HEK293 (cell line): ENCODE results near the gene EVC.

Experiments
- BCL11A ChIP-seq: fragments of 450-650 bp; formaldehyde crosslinking; IDR thresholded peaks from 2 replicates; pipeline ENCODE4 v1.5.1; 2016; ENCODE audit warnings: low read depth, missing biosample characterization, missing genetic modification characterization
- BCL6B ChIP-seq: fragments of 450-650 bp; formaldehyde crosslinking; IDR thresholded peaks from 2 replicates; pipeline ENCODE4 v1.5.1; 2017; ENCODE audit warnings: missing biosample characterization, missing genetic modification characterization
- CTCF ChIP-seq: fragments of 450-650 bp; formaldehyde crosslinking; IDR thresholded peaks from 2 replicates; pipeline ENCODE4 v1.5.1; 2016; ENCODE audit warnings: missing biosample characterization, missing genetic modification characterization
- MEIS1 ChIP-seq: sonication (generic); formaldehyde crosslinking; IDR thresholded peaks from 2 replicates; pipeline ENCODE4 v1.8.1; 2022; ENCODE audit warnings: missing genetic modification reagents, mild to moderate bottlenecking, borderline replicate concordance
- SP2 ChIP-seq: fragments of 450-650 bp; formaldehyde crosslinking; IDR thresholded peaks from 2 replicates; pipeline ENCODE4 v1.5.1; 2016; ENCODE audit warnings: missing biosample characterization, missing genetic modification characterization
- YY1 ChIP-seq: fragments of 450-650 bp; formaldehyde crosslinking; IDR thresholded peaks from 2 replicates; pipeline ENCODE4 v1.5.1; 2018; ENCODE audit warnings: missing biosample characterization, missing genetic modification characterization
- ZBTB8A ChIP-seq: fragments of 450-650 bp; formaldehyde crosslinking; IDR thresholded peaks from 2 replicates; pipeline ENCODE4 v1.5.1; 2016; ENCODE audit warnings: missing biosample characterization, missing genetic modification characterization
- ZNF148 ChIP-seq: fragments of 450-650 bp; formaldehyde crosslinking; IDR thresholded peaks from 2 replicates; pipeline ENCODE4 v1.5.0; 2017; ENCODE audit warnings: missing biosample characterization, missing genetic modification characterization, borderline replicate concordance
- ZNF157 ChIP-seq: fragments of 450-650 bp; formaldehyde crosslinking; IDR thresholded peaks from 2 replicates; pipeline ENCODE4 v1.5.1; 2016; ENCODE audit warnings: missing biosample characterization, missing genetic modification characterization
- ZNF324 ChIP-seq: fragments of 450-650 bp; formaldehyde crosslinking; IDR thresholded peaks from 2 replicates; pipeline ENCODE4 v1.5.1; 2016; ENCODE audit warnings: missing biosample characterization, missing genetic modification characterization
- ZNF335 ChIP-seq: fragments of 450-650 bp; formaldehyde crosslinking; conservative IDR thresholded peaks from 2 replicates; pipeline ENCODE4 v1.5.1; 2016; ENCODE audit warnings: missing biosample characterization, missing genetic modification characterization
- ZNF514 ChIP-seq: fragments of 450-650 bp; formaldehyde crosslinking; IDR thresholded peaks from 2 replicates; pipeline ENCODE4 v1.5.1; 2016; ENCODE audit warnings: missing biosample characterization, missing genetic modification characterization
- ZNF76 ChIP-seq: fragments of 450-650 bp; formaldehyde crosslinking; IDR thresholded peaks from 2 replicates; pipeline ENCODE4; 2016; ENCODE audit warnings: low read depth, missing biosample characterization, missing genetic modification characterization, borderline replicate concordance
- TF ChIP-seq, protein P1 (sequence below): fragments of 450-650 bp; formaldehyde crosslinking; conservative IDR thresholded peaks from 2 replicates; pipeline ENCODE4 v1.5.1; 2016; ENCODE audit warnings: low read depth, missing biosample characterization, missing genetic modification characterization

- TF ChIP-seq CTCF (tag by site-specific recombination) = no peak
- TF ChIP-seq ZNF514 = no peak
- no peak for TF ChIP-seq ZBTB8A (tag by site-specific recombination)
- TF ChIP-seq ZNF335 = no peak
- TF ChIP-seq, protein P1, sequence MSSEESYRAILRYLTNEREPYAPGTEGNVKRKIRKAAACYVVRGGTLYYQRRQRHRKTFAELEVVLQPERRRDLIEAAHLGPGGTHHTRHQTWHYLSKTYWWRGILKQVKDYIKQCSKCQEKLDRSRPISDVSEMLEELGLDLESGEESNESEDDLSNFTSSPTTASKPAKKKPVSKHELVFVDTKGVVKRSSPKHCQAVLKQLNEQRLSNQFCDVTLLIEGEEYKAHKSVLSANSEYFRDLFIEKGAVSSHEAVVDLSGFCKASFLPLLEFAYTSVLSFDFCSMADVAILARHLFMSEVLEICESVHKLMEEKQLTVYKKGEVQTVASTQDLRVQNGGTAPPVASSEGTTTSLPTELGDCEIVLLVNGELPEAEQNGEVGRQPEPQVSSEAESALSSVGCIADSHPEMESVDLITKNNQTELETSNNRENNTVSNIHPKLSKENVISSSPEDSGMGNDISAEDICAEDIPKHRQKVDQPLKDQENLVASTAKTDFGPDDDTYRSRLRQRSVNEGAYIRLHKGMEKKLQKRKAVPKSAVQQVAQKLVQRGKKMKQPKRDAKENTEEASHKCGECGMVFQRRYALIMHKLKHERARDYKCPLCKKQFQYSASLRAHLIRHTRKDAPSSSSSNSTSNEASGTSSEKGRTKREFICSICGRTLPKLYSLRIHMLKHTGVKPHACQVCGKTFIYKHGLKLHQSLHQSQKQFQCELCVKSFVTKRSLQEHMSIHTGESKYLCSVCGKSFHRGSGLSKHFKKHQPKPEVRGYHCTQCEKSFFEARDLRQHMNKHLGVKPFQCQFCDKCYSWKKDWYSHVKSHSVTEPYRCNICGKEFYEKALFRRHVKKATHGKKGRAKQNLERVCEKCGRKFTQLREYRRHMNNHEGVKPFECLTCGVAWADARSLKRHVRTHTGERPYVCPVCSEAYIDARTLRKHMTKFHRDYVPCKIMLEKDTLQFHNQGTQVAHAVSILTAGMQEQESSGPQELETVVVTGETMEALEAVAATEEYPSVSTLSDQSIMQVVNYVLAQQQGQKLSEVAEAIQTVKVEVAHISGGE (tag by site-specific recombination) = no peak
- TF ChIP-seq ZNF157 (tag by site-specific recombination) = no peak
- TF ChIP-seq ZNF148 = no peak
- no peak for TF ChIP-seq YY1 (tag by site-specific recombination)
- no peak for TF ChIP-seq MEIS1 (CRISPR knock-in tag)
- no peak for TF ChIP-seq SP2 (tag by site-specific recombination)
- TF ChIP-seq BCL11A (tag by site-specific recombination) = no peak
- TF ChIP-seq ZNF76 (tag by site-specific recombination) = no peak
- TF ChIP-seq ZNF324 (tag by site-specific recombination) = no peak
- TF ChIP-seq BCL6B (tag by site-specific recombination) = no peak
These were observed 48.5 kb downstream of the EVC start for GRCh38 chr4:5759236-5760075.
